K562 (cell line): Measurements from ENCODE around the gene TMEM14C.

Source experiments
- DPF2 ChIP-seq: fragments of 450-650 bp; IDR thresholded peaks from 2 replicates; pipeline ENCODE4 v1.6.1; 2016
- ELF4 ChIP-seq: fragments of 450-650 bp; formaldehyde crosslinking; IDR thresholded peaks from 2 replicates; pipeline ENCODE4 v1.4.0; 2022; ENCODE audit warnings: missing genetic modification characterization
- FOXK2 ChIP-seq, 2 experiments: fragments of 450-650 bp; IDR thresholded peaks in 1 of 2; conservative IDR thresholded peaks in 1 of 2; 2 replicates each; pipeline ENCODE4 v1.6.1; 2016; ENCODE audit warnings: low read depth in 2 of 2, mild to moderate bottlenecking in 1 of 2
- LEF1 ChIP-seq: fragments of 450-650 bp; IDR thresholded peaks from 2 replicates; pipeline ENCODE4 v1.6.1; 2016; ENCODE audit warnings: mild to moderate bottlenecking
- NCOR1 ChIP-seq: fragments of 450-650 bp; IDR thresholded peaks from 2 replicates; pipeline ENCODE4 v1.6.1; 2016; ENCODE audit warnings: mild to moderate bottlenecking, moderate library complexity
- POLR2A ChIP-seq: fragments of 450-650 bp; conservative IDR thresholded peaks from 2 replicates; pipeline ENCODE4 v1.6.1; 2016
- RBBP5 ChIP-seq: fragments of 200-600 bp; sonication (generic); IDR thresholded peaks from 2 replicates; pipeline ENCODE4 v1.6.1; 2012; ENCODE audit warnings: borderline replicate concordance, mild to moderate bottlenecking, low read length, control low read depth, inconsistent platforms; ENCODE audit not compliant: insufficient read depth, poor library complexity, severe bottlenecking
- SMC3 ChIP-seq: conservative IDR thresholded peaks from 2 replicates; pipeline ENCODE4 v1.6.1; 2011; ENCODE audit warnings: low read depth, low read length, improper control_type of control experiment; ENCODE audit not compliant: insufficient read depth
- TAF1 ChIP-seq: IDR thresholded peaks from 2 replicates; pipeline ENCODE4 v1.6.1; 2011; ENCODE audit warnings: mild to moderate bottlenecking, low read length, moderate library complexity; ENCODE audit not compliant: insufficient read depth, control insufficient read depth, severe bottlenecking; ENCODE audit errors: extremely low read depth
- ZNF316 ChIP-seq: fragments of 450-650 bp; IDR thresholded peaks from 2 replicates; pipeline ENCODE4 v1.6.1; 2016
- TF ChIP-seq, protein P1 (sequence below), 3 experiments: IDR thresholded peaks in 2 of 3; conservative IDR thresholded peaks in 1 of 3; 2 replicates each; pipeline ENCODE4 v1.5.1; 2011 to 2012; ENCODE audit warnings: low read length in 3 of 3, mild to moderate bottlenecking in 3 of 3, control low read depth in 2 of 3, improper control_type of control experiment in 1 of 3, inconsistent platforms in 1 of 3, low read depth in 1 of 3, mixed read lengths in 1 of 3, moderate library complexity in 1 of 3; ENCODE audit not compliant: insufficient read depth in 2 of 3
- TF ChIP-seq, protein P2 (sequence below), 2 experiments: fragments of 450-650 bp; formaldehyde crosslinking in 1 of 2; IDR thresholded peaks; 2 replicates each; pipeline versions ENCODE4 v1.4.0 to v1.6.1; 2014 to 2020; ENCODE audit warnings: mild to moderate bottlenecking in 2 of 2, borderline replicate concordance in 1 of 2, low read depth in 1 of 2
- TF ChIP-seq, protein P3 (sequence below): sonication (generic); formaldehyde crosslinking; IDR thresholded peaks from 2 replicates; pipeline ENCODE4 v1.9.0; 2022; ENCODE audit warnings: mild to moderate bottlenecking, missing genetic modification reagents

DNA sequence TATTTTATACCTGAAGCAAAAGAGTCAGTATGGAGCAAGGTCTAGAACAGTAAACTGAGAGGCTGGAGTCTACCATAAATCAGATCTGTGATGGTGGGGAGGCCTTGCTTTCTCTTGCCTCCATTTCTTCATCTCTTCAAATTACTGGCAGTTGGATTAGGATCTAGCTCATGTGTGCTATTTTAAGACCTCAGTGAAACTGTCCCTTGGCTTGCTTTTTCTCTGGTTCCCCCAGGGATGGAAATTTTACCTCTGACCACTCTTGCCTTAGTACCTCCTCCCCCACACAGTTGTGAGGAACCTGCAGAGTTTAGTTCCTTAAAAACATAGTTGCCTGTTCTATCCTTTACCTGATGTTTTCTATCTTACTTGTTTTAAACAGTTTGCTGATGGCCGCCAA lies 33.2 kb downstream of the TMEM14C start:
- TF ChIP-seq, protein P1, sequence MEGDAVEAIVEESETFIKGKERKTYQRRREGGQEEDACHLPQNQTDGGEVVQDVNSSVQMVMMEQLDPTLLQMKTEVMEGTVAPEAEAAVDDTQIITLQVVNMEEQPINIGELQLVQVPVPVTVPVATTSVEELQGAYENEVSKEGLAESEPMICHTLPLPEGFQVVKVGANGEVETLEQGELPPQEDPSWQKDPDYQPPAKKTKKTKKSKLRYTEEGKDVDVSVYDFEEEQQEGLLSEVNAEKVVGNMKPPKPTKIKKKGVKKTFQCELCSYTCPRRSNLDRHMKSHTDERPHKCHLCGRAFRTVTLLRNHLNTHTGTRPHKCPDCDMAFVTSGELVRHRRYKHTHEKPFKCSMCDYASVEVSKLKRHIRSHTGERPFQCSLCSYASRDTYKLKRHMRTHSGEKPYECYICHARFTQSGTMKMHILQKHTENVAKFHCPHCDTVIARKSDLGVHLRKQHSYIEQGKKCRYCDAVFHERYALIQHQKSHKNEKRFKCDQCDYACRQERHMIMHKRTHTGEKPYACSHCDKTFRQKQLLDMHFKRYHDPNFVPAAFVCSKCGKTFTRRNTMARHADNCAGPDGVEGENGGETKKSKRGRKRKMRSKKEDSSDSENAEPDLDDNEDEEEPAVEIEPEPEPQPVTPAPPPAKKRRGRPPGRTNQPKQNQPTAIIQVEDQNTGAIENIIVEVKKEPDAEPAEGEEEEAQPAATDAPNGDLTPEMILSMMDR (IDR thresholded peaks at IDR 0.05 in 2 of 3, conservative IDR thresholded peaks at IDR 0.05 in 1 of 3; ENCODE audit: insufficient read depth in 2 of 3, low read depth in 1 of 3, low read length in 3 of 3) = no peak
- TF ChIP-seq ELF4 (CRISPR knock-in tag) (no peak), POLR2A (no peak), FOXK2 (conservative IDR thresholded peaks at IDR 0.05 in 1 of 2, IDR thresholded peaks at IDR 0.05 in 1 of 2; ENCODE audit: low read depth in 2 of 2) (no peak), ZNF316 (no peak), LEF1 (no peak), DPF2 (no peak), RBBP5 (no peak), TAF1 (no peak), SMC3 (no peak), NCOR1 (no peak)
- TF ChIP-seq, protein P2, sequence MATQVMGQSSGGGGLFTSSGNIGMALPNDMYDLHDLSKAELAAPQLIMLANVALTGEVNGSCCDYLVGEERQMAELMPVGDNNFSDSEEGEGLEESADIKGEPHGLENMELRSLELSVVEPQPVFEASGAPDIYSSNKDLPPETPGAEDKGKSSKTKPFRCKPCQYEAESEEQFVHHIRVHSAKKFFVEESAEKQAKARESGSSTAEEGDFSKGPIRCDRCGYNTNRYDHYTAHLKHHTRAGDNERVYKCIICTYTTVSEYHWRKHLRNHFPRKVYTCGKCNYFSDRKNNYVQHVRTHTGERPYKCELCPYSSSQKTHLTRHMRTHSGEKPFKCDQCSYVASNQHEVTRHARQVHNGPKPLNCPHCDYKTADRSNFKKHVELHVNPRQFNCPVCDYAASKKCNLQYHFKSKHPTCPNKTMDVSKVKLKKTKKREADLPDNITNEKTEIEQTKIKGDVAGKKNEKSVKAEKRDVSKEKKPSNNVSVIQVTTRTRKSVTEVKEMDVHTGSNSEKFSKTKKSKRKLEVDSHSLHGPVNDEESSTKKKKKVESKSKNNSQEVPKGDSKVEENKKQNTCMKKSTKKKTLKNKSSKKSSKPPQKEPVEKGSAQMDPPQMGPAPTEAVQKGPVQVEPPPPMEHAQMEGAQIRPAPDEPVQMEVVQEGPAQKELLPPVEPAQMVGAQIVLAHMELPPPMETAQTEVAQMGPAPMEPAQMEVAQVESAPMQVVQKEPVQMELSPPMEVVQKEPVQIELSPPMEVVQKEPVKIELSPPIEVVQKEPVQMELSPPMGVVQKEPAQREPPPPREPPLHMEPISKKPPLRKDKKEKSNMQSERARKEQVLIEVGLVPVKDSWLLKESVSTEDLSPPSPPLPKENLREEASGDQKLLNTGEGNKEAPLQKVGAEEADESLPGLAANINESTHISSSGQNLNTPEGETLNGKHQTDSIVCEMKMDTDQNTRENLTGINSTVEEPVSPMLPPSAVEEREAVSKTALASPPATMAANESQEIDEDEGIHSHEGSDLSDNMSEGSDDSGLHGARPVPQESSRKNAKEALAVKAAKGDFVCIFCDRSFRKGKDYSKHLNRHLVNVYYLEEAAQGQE (IDR thresholded peaks at IDR 0.05; ENCODE audit: borderline replicate concordance) = no peak
- TF ChIP-seq, protein P2 (CRISPR knock-in tag; IDR thresholded peaks at IDR 0.05; ENCODE audit: low read depth) = no peak
- TF ChIP-seq, protein P3, sequence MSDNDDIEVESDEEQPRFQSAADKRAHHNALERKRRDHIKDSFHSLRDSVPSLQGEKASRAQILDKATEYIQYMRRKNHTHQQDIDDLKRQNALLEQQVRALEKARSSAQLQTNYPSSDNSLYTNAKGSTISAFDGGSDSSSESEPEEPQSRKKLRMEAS (CRISPR knock-in tag) = no peak
